Measurements from ENCODE around the gene STMP1.
A peak's percentile ranks its signal among the peaks of the same experiment; 100 is the strongest.

The STMP1 gene

DNA sequence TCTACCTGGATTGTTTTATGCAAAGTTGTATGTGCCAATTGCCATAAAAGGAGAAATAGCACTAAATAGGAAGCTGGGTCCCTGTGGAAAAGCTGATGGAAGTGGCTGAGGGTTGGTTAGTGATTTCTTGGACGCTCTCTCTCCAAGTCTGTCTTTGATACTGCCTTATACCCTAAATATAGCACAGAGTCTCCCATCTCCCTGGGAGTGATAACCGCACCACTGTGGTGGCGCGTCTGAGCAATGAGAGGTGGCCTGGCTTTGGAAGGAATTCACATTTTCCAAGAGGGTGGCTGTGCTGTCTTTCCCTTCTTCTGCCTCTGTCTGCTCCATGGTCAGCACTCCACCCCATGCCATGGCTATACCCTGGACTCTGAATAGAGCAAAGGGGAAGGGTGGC is 31.2 kb downstream of the STMP1 start:
- H3K4me1 ChIP-seq: no peaks in the 10 kb centered on the region
- no peaks in the 10 kb centered on the region for H3K27me3 ChIP-seq
- TF ChIP-seq, protein P1, sequence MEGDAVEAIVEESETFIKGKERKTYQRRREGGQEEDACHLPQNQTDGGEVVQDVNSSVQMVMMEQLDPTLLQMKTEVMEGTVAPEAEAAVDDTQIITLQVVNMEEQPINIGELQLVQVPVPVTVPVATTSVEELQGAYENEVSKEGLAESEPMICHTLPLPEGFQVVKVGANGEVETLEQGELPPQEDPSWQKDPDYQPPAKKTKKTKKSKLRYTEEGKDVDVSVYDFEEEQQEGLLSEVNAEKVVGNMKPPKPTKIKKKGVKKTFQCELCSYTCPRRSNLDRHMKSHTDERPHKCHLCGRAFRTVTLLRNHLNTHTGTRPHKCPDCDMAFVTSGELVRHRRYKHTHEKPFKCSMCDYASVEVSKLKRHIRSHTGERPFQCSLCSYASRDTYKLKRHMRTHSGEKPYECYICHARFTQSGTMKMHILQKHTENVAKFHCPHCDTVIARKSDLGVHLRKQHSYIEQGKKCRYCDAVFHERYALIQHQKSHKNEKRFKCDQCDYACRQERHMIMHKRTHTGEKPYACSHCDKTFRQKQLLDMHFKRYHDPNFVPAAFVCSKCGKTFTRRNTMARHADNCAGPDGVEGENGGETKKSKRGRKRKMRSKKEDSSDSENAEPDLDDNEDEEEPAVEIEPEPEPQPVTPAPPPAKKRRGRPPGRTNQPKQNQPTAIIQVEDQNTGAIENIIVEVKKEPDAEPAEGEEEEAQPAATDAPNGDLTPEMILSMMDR (IDR thresholded peaks at IDR 0.05; ENCODE audit: low read depth, low read length): no peak
- H3K4me3 ChIP-seq (ENCODE audit: low read depth, low read length): no peak overlapping the region
- no peaks in the 10 kb centered on the region for H3K9me3 ChIP-seq
- no peak for DNase-seq
- H3K36me3 ChIP-seq: no peaks in the 10 kb centered on the region

DNA sequence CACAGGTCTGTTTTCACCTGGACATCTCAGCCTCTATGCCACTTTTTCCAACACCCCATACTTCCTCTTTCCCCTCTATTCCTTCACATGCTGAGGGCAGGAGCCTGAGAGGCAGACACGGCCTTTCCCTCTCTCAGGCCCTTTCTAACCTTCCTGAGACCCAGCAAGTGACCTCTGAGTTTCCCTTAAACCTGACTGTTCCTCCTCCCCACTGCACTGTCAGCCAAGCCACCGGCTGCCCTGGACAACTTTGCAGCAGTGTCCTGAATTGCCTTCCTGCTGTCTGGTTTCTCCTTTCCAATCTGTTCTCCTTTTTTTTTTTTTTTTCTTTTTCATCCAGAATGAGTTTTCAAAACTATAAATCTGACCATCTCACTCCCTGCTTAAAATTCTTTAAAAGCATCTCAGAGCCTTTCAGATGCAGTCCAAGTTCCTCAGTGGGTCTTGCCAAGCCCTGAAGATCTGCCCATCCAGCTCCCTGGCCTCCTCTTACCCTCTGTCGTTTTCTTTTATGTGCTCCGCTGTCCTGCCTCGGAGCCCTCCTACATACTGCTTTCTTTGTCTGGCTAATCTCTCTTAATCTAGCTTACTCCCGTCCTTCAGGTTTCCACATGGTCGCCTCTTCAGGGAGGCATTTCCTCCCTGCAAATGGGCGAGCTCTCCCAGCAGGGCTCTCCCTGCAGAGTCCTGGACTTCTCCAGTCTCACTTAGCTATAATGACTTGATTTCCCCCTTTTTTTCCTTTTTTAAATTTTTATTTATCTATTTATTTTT is 35.1 kb downstream of the STMP1 start:
- TF ChIP-seq, protein P1 (IDR thresholded peaks at IDR 0.05; ENCODE audit: low read depth, low read length): no peak
- DNase-seq: no peak
- Histone ChIP-seq H3K27me3 (no peaks in the 10 kb centered on the region), H3K9me3 (no peaks in the 10 kb centered on the region), H3K4me3 (ENCODE audit: low read depth, low read length) (no peak overlapping the region), H3K36me3 (no peaks in the 10 kb centered on the region), H3K4me1 (no peaks in the 10 kb centered on the region)

DNA sequence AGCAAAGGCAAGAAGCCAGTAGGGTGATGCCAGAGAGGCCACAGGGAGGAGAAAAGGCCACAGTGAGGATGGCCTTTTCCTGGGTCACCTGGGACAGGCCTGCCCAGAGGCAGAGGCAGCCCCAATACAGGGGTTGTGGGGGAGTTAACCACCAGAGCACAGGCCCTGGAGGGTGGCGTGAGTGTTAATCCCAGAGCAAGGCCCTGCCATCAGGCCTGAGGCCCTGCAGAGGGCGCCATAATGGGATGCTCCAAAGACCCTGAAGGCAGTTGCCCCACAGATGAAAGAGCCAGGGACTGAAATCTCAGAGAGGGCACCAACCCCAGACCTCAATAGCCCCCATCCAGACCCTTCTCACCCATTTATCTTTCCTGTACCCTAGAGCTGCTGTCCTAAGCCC is 41.8 kb downstream of the STMP1 start:
- no peaks in the 10 kb centered on the region for H3K36me3 ChIP-seq
- no peaks in the 10 kb centered on the region for H3K9me3 ChIP-seq
- H3K27me3 ChIP-seq: no peaks in the 10 kb centered on the region
- H3K4me3 ChIP-seq (ENCODE audit: low read depth, low read length): no peak overlapping the region
- no peaks in the 10 kb centered on the region for H3K4me1 ChIP-seq
- TF ChIP-seq, protein P1 (IDR thresholded peaks at IDR 0.05; ENCODE audit: low read depth, low read length): peak; percentile 48
- no peak for DNase-seq

DNA sequence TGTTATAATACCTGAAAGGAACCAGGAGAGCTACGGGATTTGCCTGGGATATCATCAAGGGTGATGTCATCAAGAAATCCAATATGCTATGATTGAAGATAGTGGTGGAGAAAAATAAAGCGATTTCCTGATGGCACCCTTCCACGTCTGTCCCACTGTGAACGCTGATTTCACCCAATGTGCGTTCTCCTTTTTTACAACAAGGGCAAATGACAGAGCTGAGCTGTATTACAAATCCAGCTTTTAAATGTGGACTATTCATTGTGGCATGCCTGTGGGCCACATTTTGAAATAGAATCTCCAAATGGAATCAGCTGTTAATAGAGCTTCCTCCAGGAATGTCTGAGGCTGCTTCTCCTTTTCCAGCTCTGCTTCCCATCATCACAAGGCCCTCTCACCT is 42.4 kb downstream of the STMP1 start:
- H3K4me1 ChIP-seq: no peaks in the 10 kb centered on the region
- no peak overlapping the region for H3K4me3 ChIP-seq (ENCODE audit: low read depth, low read length)
- H3K9me3 ChIP-seq: no peaks in the 10 kb centered on the region
- DNase-seq: no peak
- no peaks in the 10 kb centered on the region for H3K27me3 ChIP-seq
- TF ChIP-seq, protein P1 (IDR thresholded peaks at IDR 0.05; ENCODE audit: low read depth, low read length): no peak
- H3K36me3 ChIP-seq: no peaks in the 10 kb centered on the region

DNA sequence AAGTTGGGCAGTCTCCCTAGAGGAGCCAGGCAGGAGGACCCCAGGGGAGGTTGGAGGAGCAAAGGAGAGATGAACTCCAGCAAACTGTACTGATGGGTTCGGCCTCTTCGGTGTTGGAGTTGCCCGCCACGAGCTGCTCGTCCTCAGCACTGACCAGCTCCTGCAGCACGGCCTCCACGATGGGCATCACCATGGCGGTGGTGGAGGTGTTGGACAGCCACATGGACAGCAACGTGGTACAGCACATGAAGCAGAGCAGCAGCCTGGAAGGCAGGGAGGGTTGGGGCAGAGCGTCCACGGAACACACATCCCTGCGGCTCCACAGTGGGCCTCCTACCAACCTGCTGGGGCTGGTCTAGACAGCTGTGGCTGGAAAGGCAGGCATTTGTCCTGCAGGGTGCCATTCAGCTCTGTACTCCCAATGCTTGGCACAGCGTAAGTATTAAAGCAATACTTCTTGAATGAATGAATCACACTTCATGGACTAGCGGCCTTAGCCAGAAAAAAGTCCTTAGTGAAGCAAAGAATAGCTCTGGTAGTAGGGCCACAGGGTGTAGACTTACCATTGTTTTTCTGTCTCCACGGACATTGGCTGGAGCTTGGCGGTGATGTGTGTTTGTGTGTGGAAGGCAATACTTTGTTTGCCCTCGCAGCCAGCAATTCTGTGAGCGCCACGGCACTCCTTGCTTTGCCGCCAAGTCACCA is 43.9 kb downstream of the STMP1 start:
- Histone ChIP-seq H3K36me3 (no peaks in the 10 kb centered on the region), H3K9me3 (no peaks in the 10 kb centered on the region), H3K4me1 (no peaks in the 10 kb centered on the region), H3K27me3 (no peaks in the 10 kb centered on the region), H3K4me3 (ENCODE audit: low read depth, low read length) (no peak overlapping the region)
- DNase-seq: no peak
- TF ChIP-seq, protein P1 (IDR thresholded peaks at IDR 0.05; ENCODE audit: low read depth, low read length): no peak

All from BE2C (cell line).